Neuronal stem cell (in vitro differentiated cells): ENCODE data around the gene KIT.

Experiments used
- DNase-seq: peaks from one replicate; pipeline ENCODE4 v3.0.0-alpha.2; 2013; ENCODE audit warnings: low spot score
- H2AFZ ChIP-seq: one replicate; pipeline ENCODE4 v1.6.1; 2013; ENCODE audit warnings: mild to moderate bottlenecking, low read length, inconsistent platforms
- H2AK5ac ChIP-seq: 2 replicates; pipeline ENCODE4 v1.6.1; 2013; ENCODE audit warnings: low read depth, mild to moderate bottlenecking, inconsistent platforms, low read length, moderate library complexity, mixed read lengths
- H2BK120ac ChIP-seq: 2 replicates; pipeline ENCODE4 v1.6.1; 2013; ENCODE audit warnings: low read depth, mild to moderate bottlenecking, inconsistent platforms, low read length, moderate library complexity, mixed read lengths
- H2BK12ac ChIP-seq: one replicate; pipeline ENCODE4 v1.6.1; 2013; ENCODE audit warnings: low read length, inconsistent platforms
- H2BK15ac ChIP-seq: 2 replicates; pipeline ENCODE4 v1.6.1; 2013; ENCODE audit warnings: mild to moderate bottlenecking, low read length, inconsistent platforms, mixed read lengths
- H2BK5ac ChIP-seq: one replicate; pipeline ENCODE4 v1.6.1; 2013; ENCODE audit warnings: inconsistent platforms, mild to moderate bottlenecking, low read length, moderate library complexity
- H3K14ac ChIP-seq: one replicate; pipeline ENCODE4 v1.6.1; 2013; ENCODE audit warnings: low read length, inconsistent platforms
- H3K18ac ChIP-seq: 2 replicates; pipeline ENCODE4 v1.6.1; 2013; ENCODE audit warnings: low read length, inconsistent platforms
- H3K23ac ChIP-seq: 2 replicates; pipeline ENCODE4 v1.6.1; 2013; ENCODE audit warnings: low read depth, mild to moderate bottlenecking, mixed read lengths, low read length, inconsistent platforms; ENCODE audit not compliant: poor library complexity
- H3K27ac ChIP-seq: replicated peaks from 3 replicates; pipeline ENCODE4 v1.5.1; 2013; ENCODE audit warnings: low read length, inconsistent platforms
- H3K27me3 ChIP-seq, 3 experiments: 2 replicates each; pipeline ENCODE4 v1.6.1; 2013; ENCODE audit warnings: low read length in 3 of 3, mild to moderate bottlenecking in 2 of 3, inconsistent platforms in 1 of 3, low read depth in 1 of 3, mixed read lengths in 1 of 3, moderate library complexity in 1 of 3; ENCODE audit not compliant: control insufficient read depth in 3 of 3, insufficient read depth in 3 of 3
- H3K36me3 ChIP-seq, 2 donors: replicated peaks in 1 of 2; 2 replicates each; pipeline ENCODE4 v1.6.1; 2013; ENCODE audit warnings: low read length in 2 of 2; ENCODE audit not compliant: control insufficient read depth in 2 of 2, insufficient read depth in 2 of 2
- H3K4ac ChIP-seq: 2 replicates; pipeline ENCODE4 v1.6.1; 2013; ENCODE audit warnings: inconsistent platforms, mild to moderate bottlenecking, low read length, moderate library complexity
- H3K4me1 ChIP-seq, 2 donors: 1 replicate in 1 of 2; 2 replicates in 1 of 2; pipeline ENCODE4 v1.6.1; 2013; ENCODE audit warnings: low read length in 2 of 2, low read depth in 1 of 2; ENCODE audit not compliant: control insufficient read depth in 2 of 2, insufficient read depth in 1 of 2
- H3K4me2 ChIP-seq: one replicate; pipeline ENCODE4 v1.6.1; 2013; ENCODE audit warnings: mild to moderate bottlenecking, low read length, inconsistent platforms; ENCODE audit not compliant: insufficient read depth, poor library complexity, severe bottlenecking
- H3K4me3 ChIP-seq, 2 donors: 2 replicates each; pipeline ENCODE4 v1.5.1; 2013; ENCODE audit warnings: low read length in 2 of 2, mild to moderate bottlenecking in 2 of 2, inconsistent platforms in 1 of 2, moderate library complexity in 1 of 2
- H3K79me1 ChIP-seq: one replicate; pipeline ENCODE4 v1.6.1; 2013; ENCODE audit warnings: low read depth, mild to moderate bottlenecking, inconsistent platforms, low read length, moderate library complexity
- H3K9ac ChIP-seq: one replicate; pipeline ENCODE4 v1.6.1; 2013; ENCODE audit warnings: mild to moderate bottlenecking, low read depth, low read length, inconsistent platforms; ENCODE audit not compliant: poor library complexity
- H3K9me3 ChIP-seq, 2 donors: replicated peaks in 1 of 2; 2 replicates each; pipeline versions ENCODE3 to v1.6.1; 2013; ENCODE audit warnings: low read length in 2 of 2, mild to moderate bottlenecking in 2 of 2, inconsistent platforms in 1 of 2, low read depth in 1 of 2, mixed read lengths in 1 of 2, moderate library complexity in 1 of 2; ENCODE audit not compliant: control insufficient read depth in 2 of 2, insufficient read depth in 1 of 2
- H4K8ac ChIP-seq: one replicate; pipeline ENCODE4 v1.6.1; 2013; ENCODE audit warnings: low read depth, mild to moderate bottlenecking, inconsistent platforms, low read length, moderate library complexity
- H4K91ac ChIP-seq: one replicate; pipeline ENCODE4 v1.6.1; 2013; ENCODE audit warnings: low read length, low read depth, mild to moderate bottlenecking, inconsistent platforms; ENCODE audit not compliant: poor library complexity
- WGBS, 2 donors: extraction: QIAGEN DNeasy Blood & Tissue Kit; methylation state at CpG; one replicate each; pipeline ENCODE4 v1.1.7; 2013; ENCODE audit warnings: missing lambda C conversion rate in 2 of 2, mixed read lengths in 1 of 2; ENCODE audit not compliant: insufficient read length in 2 of 2, insufficient replicate concordance in 1 of 2; ENCODE audit errors: extremely low coverage in 2 of 2; 5-methylcytosine and 5-hydroxymethylcytosine counted together

KIT gene

DNA sequence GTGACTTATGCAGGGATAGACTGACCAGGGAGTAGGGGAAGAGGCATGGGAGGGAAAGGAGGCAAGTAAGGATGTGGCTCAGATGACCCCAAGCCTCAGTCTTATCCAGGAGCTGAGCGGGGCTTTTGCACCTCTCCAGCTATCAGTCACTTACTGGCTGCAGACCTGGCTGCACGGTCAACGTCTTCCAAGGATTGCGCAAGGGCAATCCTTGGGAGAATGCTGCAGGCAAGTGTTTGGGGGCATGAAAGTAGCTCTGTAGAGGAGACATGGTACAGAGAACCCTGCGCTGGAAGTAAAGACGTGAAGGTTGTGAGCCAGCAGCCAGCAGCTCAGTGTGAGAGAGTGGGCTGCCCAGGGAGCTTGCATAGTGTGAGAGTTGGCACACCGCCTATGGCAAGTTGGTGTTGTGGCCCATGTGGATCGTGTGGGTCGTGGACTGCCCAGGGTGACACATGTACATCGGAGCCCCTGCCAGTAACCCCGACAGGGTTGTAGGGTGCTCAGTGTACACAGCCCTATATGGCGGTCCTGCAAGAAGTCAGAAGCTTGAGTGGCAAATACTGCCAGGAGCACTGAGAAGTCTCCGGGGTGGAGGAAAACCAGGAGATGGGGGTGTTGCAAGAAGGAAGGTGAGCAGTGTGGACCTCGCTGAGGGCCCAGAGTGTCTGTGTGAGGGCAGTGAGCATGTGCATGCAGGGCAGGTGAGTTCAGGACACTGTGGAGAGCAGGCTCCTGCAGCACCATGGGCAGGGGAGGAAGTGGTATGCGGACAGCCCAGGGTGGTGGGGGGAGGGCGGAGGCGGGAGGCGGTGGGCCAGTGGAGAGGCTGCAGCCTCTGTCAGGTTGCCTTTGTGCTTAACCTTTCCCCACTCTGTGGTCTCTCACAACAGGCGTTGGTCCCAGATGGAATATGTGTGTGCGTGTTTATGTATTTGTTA, 50.9 kb downstream of the KIT start:
- Histone ChIP-seq H3K79me1 (no peaks in the 10 kb centered on the region), H3K9me3 (no peaks in the 10 kb centered on the region), H3K4me3 (no peak overlapping the region), H3K4ac (no peak overlapping the region), H2BK5ac (peak overlapping the region; percentile 57), H2AFZ (no peak overlapping the region), H3K18ac (peak overlapping the region; percentile 9), H3K36me3 (peaks cover 0 to 1% of the 10 kb centered on the region in 2 donors), H3K4me2 (no peak overlapping the region), H3K4me1 (no peaks in the 10 kb centered on the region), H3K14ac (no peak overlapping the region), H3K27ac (no peak overlapping the region), H2BK15ac (no peak overlapping the region), H4K8ac (no peak overlapping the region), H3K23ac (peak overlapping the region; percentile 57), H2AK5ac (no peak overlapping the region), H2BK12ac (no peak overlapping the region), H2BK120ac (no peak overlapping the region), H3K27me3 (no peaks in the 10 kb centered on the region), H4K91ac (no peak overlapping the region), H3K9ac (no peak overlapping the region)
- WGBS, 2 donors: no CpG with 5 or more reads among the region's 20 CpGs
- no peak for DNase-seq

DNA sequence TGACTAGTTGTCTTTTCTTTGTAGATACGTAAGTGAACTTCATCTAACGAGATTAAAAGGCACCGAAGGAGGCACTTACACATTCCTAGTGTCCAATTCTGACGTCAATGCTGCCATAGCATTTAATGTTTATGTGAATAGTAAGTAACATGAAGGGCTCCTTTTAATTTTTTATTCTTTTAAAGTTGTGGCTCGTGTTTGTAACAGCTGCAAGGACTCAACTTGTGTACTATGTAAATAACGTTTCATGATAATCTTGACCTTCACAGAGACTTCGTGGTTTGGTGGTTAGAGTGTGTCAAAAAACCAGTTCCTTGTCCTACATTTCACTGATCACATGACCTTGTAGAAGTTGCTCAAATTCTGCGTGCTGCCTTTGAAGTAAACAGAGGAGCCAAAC, 51.6 kb downstream of the KIT start:
- H4K91ac ChIP-seq: no peak overlapping the region
- H2BK12ac ChIP-seq: no peak overlapping the region
- no peak overlapping the region for H3K14ac ChIP-seq
- H3K9me3 ChIP-seq: no peaks in the 10 kb centered on the region
- H3K4me3 ChIP-seq: no peak overlapping the region
- no peak overlapping the region for H2AFZ ChIP-seq
- H3K27me3 ChIP-seq: no peaks in the 10 kb centered on the region
- no peak overlapping the region for H4K8ac ChIP-seq
- H2BK5ac ChIP-seq: no peak overlapping the region
- H3K27ac ChIP-seq: no peak overlapping the region
- no peak overlapping the region for H3K9ac ChIP-seq
- H3K23ac ChIP-seq: no peak overlapping the region
- no CpG with 5 or more reads among the region's 8 CpGs for WGBS, 2 donors
- no peak overlapping the region for H2AK5ac ChIP-seq
- no peaks in the 10 kb centered on the region for H3K79me1 ChIP-seq
- no peak for DNase-seq
- H3K4me2 ChIP-seq: no peak overlapping the region
- H2BK120ac ChIP-seq: no peak overlapping the region
- no peaks in the 10 kb centered on the region for H3K4me1 ChIP-seq
- no peak overlapping the region for H3K18ac ChIP-seq
- H2BK15ac ChIP-seq: no peak overlapping the region
- no peak overlapping the region for H3K4ac ChIP-seq
- peaks cover 0 to 1% of the 10 kb centered on the region in 2 donors for H3K36me3 ChIP-seq

DNA sequence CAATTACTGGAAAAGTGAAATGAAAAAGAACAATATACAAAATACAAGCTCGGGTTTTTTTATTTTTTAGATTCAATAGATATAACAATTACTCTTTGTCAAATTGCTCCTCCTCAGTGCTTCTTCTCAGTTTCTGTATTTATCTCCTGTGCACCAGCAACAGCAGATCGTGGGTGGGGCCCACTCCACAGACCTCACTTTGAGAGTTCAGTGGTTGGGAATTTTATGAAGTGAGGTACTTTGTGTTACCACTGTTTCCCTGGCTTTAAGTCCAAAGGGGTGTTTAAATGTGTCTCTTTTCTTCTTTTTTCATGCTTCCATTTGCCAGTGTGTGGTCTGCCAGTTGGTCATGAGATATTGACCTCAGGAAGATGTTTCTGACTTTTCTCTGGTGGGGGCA, 54.4 kb downstream of the KIT start:
- H3K9ac ChIP-seq: no peak overlapping the region
- H4K91ac ChIP-seq: no peak overlapping the region
- H3K4me2 ChIP-seq: no peak overlapping the region
- H3K4me3 ChIP-seq: no peak overlapping the region
- H3K27ac ChIP-seq: no peak overlapping the region
- no peak overlapping the region for H4K8ac ChIP-seq
- no peak overlapping the region for H2AFZ ChIP-seq
- no peak overlapping the region for H2BK5ac ChIP-seq
- no peak overlapping the region for H2BK12ac ChIP-seq
- no peak overlapping the region for H3K18ac ChIP-seq
- H2BK15ac ChIP-seq: no peak overlapping the region
- no peaks in the 10 kb centered on the region for H3K79me1 ChIP-seq
- H3K4me1 ChIP-seq: no peaks in the 10 kb centered on the region
- peaks cover 0 to 1% of the 10 kb centered on the region in 2 donors for H3K36me3 ChIP-seq
- H2AK5ac ChIP-seq: no peak overlapping the region
- no CpG with 5 or more reads among the region's 2 CpGs for WGBS, 2 donors
- H3K27me3 ChIP-seq: no peaks in the 10 kb centered on the region
- H3K23ac ChIP-seq: no peak overlapping the region
- no peak for DNase-seq
- H3K9me3 ChIP-seq: no peaks in the 10 kb centered on the region
- H2BK120ac ChIP-seq: no peak overlapping the region
- no peak overlapping the region for H3K4ac ChIP-seq
- H3K14ac ChIP-seq: no peak overlapping the region

DNA sequence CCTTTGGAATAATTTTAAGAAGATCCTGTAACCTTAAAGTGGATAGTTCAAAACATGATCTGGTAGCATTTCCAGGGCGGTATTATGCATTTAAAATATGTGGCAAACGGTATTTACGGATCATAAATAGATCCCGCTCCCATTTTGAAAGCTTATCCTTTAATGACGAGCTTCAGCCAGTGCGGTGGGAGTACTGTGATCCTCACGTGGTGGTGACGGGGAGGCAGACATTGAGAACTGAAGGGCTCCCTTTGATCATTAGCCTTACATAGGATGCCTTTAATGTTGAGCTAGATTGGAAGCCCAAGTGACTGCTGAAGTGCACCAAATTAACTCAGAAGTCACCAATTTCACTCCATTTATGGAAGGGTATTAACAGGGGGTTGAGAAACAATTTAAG, 56.9 kb downstream of the KIT start:
- no peak overlapping the region for H3K4me2 ChIP-seq
- no peak overlapping the region for H3K23ac ChIP-seq
- no peaks in the 10 kb centered on the region for H3K9me3 ChIP-seq
- DNase-seq: no peak
- H4K8ac ChIP-seq: no peak overlapping the region
- H2BK12ac ChIP-seq: no peak overlapping the region
- no peak overlapping the region for H3K27ac ChIP-seq
- H3K79me1 ChIP-seq: no peaks in the 10 kb centered on the region
- no peak overlapping the region for H2BK120ac ChIP-seq
- no peak overlapping the region for H3K9ac ChIP-seq
- no peak overlapping the region for H2BK5ac ChIP-seq
- peaks cover 0 to under 1% of the 10 kb centered on the region in 2 donors for H3K36me3 ChIP-seq
- no peak overlapping the region for H3K4me3 ChIP-seq
- no CpG with 5 or more reads among the region's 8 CpGs for WGBS, 2 donors
- no peaks in the 10 kb centered on the region for H3K4me1 ChIP-seq
- H2AFZ ChIP-seq: no peak overlapping the region
- H3K18ac ChIP-seq: no peak overlapping the region
- no peak overlapping the region for H4K91ac ChIP-seq
- no peak overlapping the region for H2AK5ac ChIP-seq
- no peaks in the 10 kb centered on the region for H3K27me3 ChIP-seq
- no peak overlapping the region for H2BK15ac ChIP-seq
- H3K4ac ChIP-seq: no peak overlapping the region
- no peak overlapping the region for H3K14ac ChIP-seq
